PC-3 (cell line): ENCODE measurements around the gene AHCTF1. TPM values are rescaled to one million over a fixed set of nuclear protein-coding genes. Genes with fewer than 3 reads are reported as not detected.

Experiments
- ATAC-seq: fragments of 200-7000 bp; cut with Tn5 transposase; 2 replicates; pipeline ENCODE4 v1.9.1; 2020; ENCODE audit warnings: mild to moderate bottlenecking, moderate library complexity
- BruUV-seq: library from RNA; stranded (reverse); fragments of 400-500 nt; replicated peaks from 2 replicates; lab custom pipeline; 2021; lab: Mats Ljungman, UMichigan
- CTCF ChIA-PET: fragments of 300-600 bp; sonication (Branson Sonifier 250); formaldehyde crosslinking; loops from one replicate; lab custom pipeline; 2022; ENCODE audit warnings: antibody characterized with exemption; lab: Charles Lee
- POLR2A ChIA-PET: fragments of 300-600 bp; sonication (Branson Sonifier 250); formaldehyde crosslinking; loops from one replicate; lab custom pipeline; 2022; ENCODE audit warnings: antibody characterized with exemption; ENCODE audit not compliant: unreplicated experiment; lab: Charles Lee
- DNase-seq: peaks from one replicate; pipeline ENCODE4 v3.0.0-alpha.2; 2015
- H2AFZ ChIP-seq: fragments of 300-600 bp; sonication (generic); 2 replicates; pipeline ENCODE4 v1.6.0; 2016; ENCODE audit warnings: antibody characterized with exemption, low read length
- H3F3A ChIP-seq: fragments of 300-600 bp; sonication (generic); one replicate; pipeline ENCODE4 v1.6.0; 2017; ENCODE audit warnings: antibody characterized with exemption, low read length, control low read depth, mild to moderate bottlenecking; ENCODE audit not compliant: unreplicated experiment
- H3K27ac ChIP-seq: fragments of 300-600 bp; sonication (generic); 2 replicates; pipeline ENCODE4 v1.5.1; 2016; ENCODE audit warnings: mild to moderate bottlenecking, low read length
- H3K27me3 ChIP-seq: fragments of 300-600 bp; sonication (generic); 2 replicates; pipeline ENCODE4 v1.6.1; 2016; ENCODE audit warnings: low read length, mixed read lengths
- H3K36me3 ChIP-seq: fragments of 300-600 bp; sonication (generic); 2 replicates; pipeline ENCODE4 v1.6.1; 2016; ENCODE audit warnings: low read depth, mixed run types, low read length, mixed read lengths
- H3K4me1 ChIP-seq: fragments of 300-600 bp; sonication (generic); 2 replicates; pipeline ENCODE4 v1.5.1; 2016; ENCODE audit warnings: low read length; ENCODE audit not compliant: insufficient read depth
- H3K4me2 ChIP-seq: fragments of 300-600 bp; sonication (generic); 2 replicates; pipeline ENCODE4 v1.6.0; 2016; ENCODE audit warnings: low read length
- H3K4me3 ChIP-seq: fragments of 300-600 bp; sonication (generic); 2 replicates; pipeline ENCODE4 v1.5.1; 2016; ENCODE audit warnings: mild to moderate bottlenecking, low read length, mixed read lengths
- H3K79me2 ChIP-seq: fragments of 300-600 bp; sonication (generic); 2 replicates; pipeline ENCODE4 v1.6.1; 2017; ENCODE audit warnings: low read length, mixed read lengths
- H3K9ac ChIP-seq: fragments of 300-600 bp; sonication (generic); 2 replicates; pipeline ENCODE4 v1.6.0; 2016; ENCODE audit warnings: mild to moderate bottlenecking, low read length
- H3K9me2 ChIP-seq: fragments of 300-600 bp; sonication (generic); replicated peaks from 2 replicates; pipeline ENCODE4 v1.6.1; 2016; ENCODE audit warnings: mixed run types, low read length, mixed read lengths
- H3K9me3 ChIP-seq: fragments of 300-600 bp; sonication (generic); 2 replicates; pipeline ENCODE4 v1.6.1; 2016; ENCODE audit warnings: low read length, mixed read lengths
- H4K20me1 ChIP-seq: fragments of 300-600 bp; sonication (generic); 2 replicates; pipeline ENCODE4 v1.6.1; 2016; ENCODE audit warnings: low read length, mixed read lengths
- EZH2 ChIP-seq: fragments of 300-600 bp; sonication (generic); IDR thresholded peaks from one replicate; pipeline ENCODE4 v1.6.1; 2017; ENCODE audit warnings: antibody characterized with exemption, mild to moderate bottlenecking, low read length; ENCODE audit not compliant: unreplicated experiment
- EZH2phosphoT487 ChIP-seq: fragments of 300-600 bp; sonication (generic); IDR thresholded peaks from 2 replicates; pipeline ENCODE4 v1.6.1; 2018; ENCODE audit warnings: mild to moderate bottlenecking, antibody characterized with exemption, low read length, borderline replicate concordance
- intact Hi-C: fragments of 100-400 bp; cut with micrococcal nuclease; formaldehyde crosslinking; loops from 2 replicates; pipeline ENCODE4 v1.9.0; 2023
- total RNA-seq: library from RNA; depleted of rRNA; stranded (reverse); fragments of >200 nt; gene quantifications from 2 replicates; pipeline ENCODE4 v1.2.3, GENCODE V29; 2014
- TF ChIP-seq, protein P1 (sequence below): fragments of 300-600 bp; sonication (generic); conservative IDR thresholded peaks from 2 replicates; pipeline ENCODE4 v1.5.1; 2017; ENCODE audit warnings: antibody characterized with exemption, low read depth, mild to moderate bottlenecking, low read length

AHCTF1 gene
- total RNA-seq, 1 experiment from 2014 or later = 38.0 TPM

DNA sequence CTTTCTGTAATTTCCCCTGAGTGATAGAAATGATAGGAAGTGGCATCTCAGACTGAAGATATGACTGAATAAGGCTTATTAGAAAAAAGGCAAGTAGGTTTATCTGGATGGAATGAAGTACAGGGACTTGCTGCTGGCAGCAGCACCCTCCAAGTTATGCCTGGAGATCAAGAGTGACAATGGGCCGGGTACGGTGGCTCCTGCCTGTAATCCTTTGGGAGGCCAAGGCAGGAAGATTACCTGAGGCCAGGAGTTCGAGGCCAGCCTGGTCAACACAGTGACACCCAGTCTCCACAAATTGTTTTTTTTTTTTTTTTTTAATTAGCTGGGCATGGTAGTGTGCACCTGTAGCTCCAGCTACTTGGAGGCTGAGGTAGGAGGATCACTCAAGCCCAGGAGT is 119.8 kb downstream of the AHCTF1 start:
- no peaks in the 10 kb centered on the region for H3F3A ChIP-seq
- intact Hi-C loops = no loop called here

DNA sequence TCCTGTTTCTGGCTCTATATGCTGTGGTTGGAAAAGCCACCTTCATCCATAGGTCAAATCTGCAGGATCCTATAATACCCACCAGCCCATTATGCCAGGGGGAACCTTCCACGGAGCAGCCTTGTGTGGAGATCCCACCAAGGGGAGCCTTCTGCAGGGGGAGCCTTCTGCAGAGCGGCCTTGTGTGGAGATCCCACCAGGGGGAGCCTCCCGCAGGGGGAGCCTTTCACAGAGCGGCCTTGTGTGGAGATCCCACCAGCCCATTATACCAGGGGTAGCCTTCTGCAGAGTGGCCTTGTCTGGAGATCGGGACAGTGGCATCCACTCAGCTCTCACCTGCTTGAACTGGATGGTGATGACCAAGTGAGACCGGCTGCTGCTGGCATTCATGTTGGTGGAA is 122.3 kb downstream of the AHCTF1 start:
- BruUV-seq = no TSS peak
- Histone ChIP-seq H2AFZ (no peak overlapping the region), H3K4me2 (no peak overlapping the region), H3K36me3 (no peaks in the 10 kb centered on the region), H3F3A (no peaks in the 10 kb centered on the region), H3K9me3 (no peaks in the 10 kb centered on the region), H3K27ac (no peak overlapping the region), H4K20me1 (no peaks in the 10 kb centered on the region), H3K9ac (no peak overlapping the region), H3K4me3 (no peak overlapping the region), H3K27me3 (0 out of 2 replicates have a peak, but pooled peaks cover 3% of the 10 kb centered on the region), H3K79me2 (no peaks in the 10 kb centered on the region), H3K4me1 (no peaks in the 10 kb centered on the region), H3K9me2 (no peaks in the 10 kb centered on the region)
- POLR2A ChIA-PET = no interaction called here
- TF ChIP-seq, protein P1, sequence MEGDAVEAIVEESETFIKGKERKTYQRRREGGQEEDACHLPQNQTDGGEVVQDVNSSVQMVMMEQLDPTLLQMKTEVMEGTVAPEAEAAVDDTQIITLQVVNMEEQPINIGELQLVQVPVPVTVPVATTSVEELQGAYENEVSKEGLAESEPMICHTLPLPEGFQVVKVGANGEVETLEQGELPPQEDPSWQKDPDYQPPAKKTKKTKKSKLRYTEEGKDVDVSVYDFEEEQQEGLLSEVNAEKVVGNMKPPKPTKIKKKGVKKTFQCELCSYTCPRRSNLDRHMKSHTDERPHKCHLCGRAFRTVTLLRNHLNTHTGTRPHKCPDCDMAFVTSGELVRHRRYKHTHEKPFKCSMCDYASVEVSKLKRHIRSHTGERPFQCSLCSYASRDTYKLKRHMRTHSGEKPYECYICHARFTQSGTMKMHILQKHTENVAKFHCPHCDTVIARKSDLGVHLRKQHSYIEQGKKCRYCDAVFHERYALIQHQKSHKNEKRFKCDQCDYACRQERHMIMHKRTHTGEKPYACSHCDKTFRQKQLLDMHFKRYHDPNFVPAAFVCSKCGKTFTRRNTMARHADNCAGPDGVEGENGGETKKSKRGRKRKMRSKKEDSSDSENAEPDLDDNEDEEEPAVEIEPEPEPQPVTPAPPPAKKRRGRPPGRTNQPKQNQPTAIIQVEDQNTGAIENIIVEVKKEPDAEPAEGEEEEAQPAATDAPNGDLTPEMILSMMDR = peak; percentile 42
- TF ChIP-seq EZH2phosphoT487 (no peak), EZH2 (no peak)
- DNase-seq = no peak
- ATAC-seq = no peak; the same call in 1 of the 2 replicates
- CTCF ChIA-PET = no interaction called here
- intact Hi-C loops = no loop called here

More for the DNA sequence above, 119.8 kb downstream of the AHCTF1 start:
- Histone ChIP-seq H3K79me2 (no peaks in the 10 kb centered on the region), H3K9ac (no peak overlapping the region), H3K4me1 (no peaks in the 10 kb centered on the region), H4K20me1 (no peaks in the 10 kb centered on the region), H3K9me3 (no peaks in the 10 kb centered on the region), H3K9me2 (no peaks in the 10 kb centered on the region), H3K36me3 (no peaks in the 10 kb centered on the region), H3K27me3 (0 out of 2 replicates have a peak, but pooled peaks cover 3% of the 10 kb centered on the region), H3K4me3 (no peak overlapping the region), H2AFZ (no peak overlapping the region), H3K27ac (no peak overlapping the region), H3K4me2 (no peak overlapping the region)
- ChIA-PET CTCF (no interaction called here), POLR2A (interaction anchor here (0.8 kb wide), 1 partner anchor 1997 kb away, joined by 3 read pairs; no protein-coding TSS in a partner anchor)
- ATAC-seq = no peak
- DNase-seq = no peak
- no TSS peak for BruUV-seq
- no peak for TF ChIP-seq EZH2phosphoT487
- TF ChIP-seq, protein P1 = no peak
- no peak for TF ChIP-seq EZH2

DNA sequence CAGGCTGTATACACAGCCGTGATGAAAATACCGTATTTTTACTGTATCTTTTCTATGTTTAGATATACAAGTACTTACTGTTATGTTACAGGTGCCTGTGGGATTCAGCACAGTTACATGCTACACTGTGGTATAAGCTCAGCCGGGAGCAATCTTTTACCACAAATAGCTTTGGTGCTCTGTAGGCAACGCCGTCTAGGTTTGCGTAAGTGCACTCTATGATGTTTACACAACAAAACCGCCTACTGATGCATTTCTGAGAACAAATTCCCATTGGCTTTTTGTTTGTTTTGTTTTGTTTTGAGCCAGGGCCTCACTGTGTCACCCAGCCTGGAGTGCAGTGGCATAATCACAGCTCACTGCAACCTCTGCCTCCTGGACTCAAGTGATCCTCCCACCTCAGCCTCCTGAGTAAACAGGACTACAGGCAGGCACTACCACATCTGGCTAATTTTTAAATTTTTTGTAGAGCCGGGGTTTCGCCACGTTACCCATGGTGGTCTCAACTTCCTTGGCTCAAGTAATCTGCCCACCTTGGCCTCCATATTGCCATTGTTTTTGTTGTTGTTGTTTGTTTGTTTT is 126.5 kb downstream of the AHCTF1 start:
- no peaks in the 10 kb centered on the region for H3K4me1 ChIP-seq
- H3K9ac ChIP-seq = no peak overlapping the region
- TF ChIP-seq, protein P1 = no peak
- TF ChIP-seq EZH2 (no peak), EZH2phosphoT487 (no peak)
- POLR2A ChIA-PET = no interaction called here
- H3K4me3 ChIP-seq = no peak overlapping the region
- H3K27ac ChIP-seq = no peak overlapping the region
- intact Hi-C loops = no loop called here
- H4K20me1 ChIP-seq = no peaks in the 10 kb centered on the region
- no peak for DNase-seq
- no peaks in the 10 kb centered on the region for H3K9me3 ChIP-seq
- H3K4me2 ChIP-seq = no peak overlapping the region
- H3K27me3 ChIP-seq = 0 out of 2 replicates have a peak, but pooled peaks cover 3% of the 10 kb centered on the region
- CTCF ChIA-PET = no interaction called here
- no peaks in the 10 kb centered on the region for H3F3A ChIP-seq
- H2AFZ ChIP-seq = no peak overlapping the region
- no peaks in the 10 kb centered on the region for H3K36me3 ChIP-seq
- H3K9me2 ChIP-seq = no peaks in the 10 kb centered on the region
- H3K79me2 ChIP-seq = no peaks in the 10 kb centered on the region
- ATAC-seq = no peak
- no TSS peak for BruUV-seq
